Measurements from ENCODE around the gene AMDHD1. TPM values are rescaled to one million over a fixed set of nuclear protein-coding genes. Genes with fewer than 3 reads are reported as not detected.

The AMDHD1 gene
- total RNA-seq (1 to 10 TPM; 1.3 to 2.4 TPM), polyA plus RNA-seq (ENCODE audit: insufficient read length in 6 of 6) (1 to 10 TPM in 3 of 6 donors, under 1 TPM in 3; 0.74 to 1.3 (median 1.0) TPM)
- long read RNA-seq, donor 1, result 0 reads
- long read RNA-seq, donor 2, result 0 reads
- long read RNA-seq, donor 3, result 0 reads
- long read RNA-seq, donor 4, result 0 reads
- long read RNA-seq, donor 5, partial matches to known transcripts, result 0 of 1 reads
- long read RNA-seq, donor 5, other reads (novel, unspliced or antisense), result 0 of 1 reads
- long read RNA-seq, donor 6, result 0 reads
- long read RNA-seq, donor 7, result 0 reads
- long read RNA-seq, donor 8, result 0 reads
- long read RNA-seq, donor 9, result 0 reads
- long read RNA-seq, donor 10, result 0 reads
- long read RNA-seq, donor 11, result 0 reads
- long read RNA-seq, donor 12, result 0 reads

GRCh38 chr12:95943330-95943842, at the start of gene AMDHD1:
AMDHD1 (plus strand) TSS chr12:95943331; CDS start chr12:95943399, 68 bp downstream.
- Histone ChIP-seq H3K4me3 (peak within 1 kb of the TSS; percentile 51 to 84), H3K4me1 (peaks cover 0 to 14% of the 10 kb centered on the region in 2 donors), H3K27me3 (no peaks in the 10 kb centered on the region), H3K27ac (peak within 1 kb of the TSS; percentile 81 to 82), H3K36me3 (no peaks in the 10 kb centered on the region), H3K9me3 (no peaks in the 10 kb centered on the region)
- DNase-seq, result peak; percentile 26 to 92 (median 57)
- intact Hi-C loops (cut with DNase I), result no loop called here
- peak; percentile 80 for ATAC-seq
- no peak for TF ChIP-seq CTCF (IDR thresholded peaks at IDR 0.05)

GRCh38 chr12:95896846-95897245, 46.3 kb upstream of the AMDHD1 start:
- Histone ChIP-seq H3K4me1 (no peaks in the 10 kb centered on the region), H3K27ac (no peak overlapping the region), H3K27me3 (no peaks in the 10 kb centered on the region), H3K9me3 (no peaks in the 10 kb centered on the region), H3K36me3 (no peaks in the 10 kb centered on the region), H3K4me3 (no peak overlapping the region)
- no peak for TF ChIP-seq CTCF (IDR thresholded peaks at IDR 0.05)
- ATAC-seq, result no peak
- no peak for DNase-seq
- intact Hi-C loops (cut with DNase I), result no loop called here

- Histone ChIP-seq H3K4me3 (no peak overlapping the region), H3K4me1 (no peaks in the 10 kb centered on the region), H3K27ac (no peak overlapping the region), H3K9me3 (peaks cover 0 to 2% of the 10 kb centered on the region in 2 donors), H3K36me3 (no peaks in the 10 kb centered on the region), H3K27me3 (no peaks in the 10 kb centered on the region)
- intact Hi-C loops (cut with DNase I), result no loop called here
- no peak for ATAC-seq
- TF ChIP-seq CTCF (IDR thresholded peaks at IDR 0.05), result no peak
- DNase-seq, result no peak
Observed at GRCh38 chr12:95898081-95898480, 45.0 kb upstream of the AMDHD1 start.

- no peak for TF ChIP-seq CTCF (IDR thresholded peaks at IDR 0.05)
- H3K36me3 ChIP-seq, result no peaks in the 10 kb centered on the region
- DNase-seq, result no peak
- H3K4me1 ChIP-seq, result no peaks in the 10 kb centered on the region
- no peak overlapping the region for H3K27ac ChIP-seq
- ATAC-seq, result no peak
- intact Hi-C loops (cut with DNase I), result no loop called here
- H3K9me3 ChIP-seq, result peaks cover 0 to under 1% of the 10 kb centered on the region in 2 donors
- no peaks in the 10 kb centered on the region for H3K27me3 ChIP-seq
- H3K4me3 ChIP-seq, result no peak overlapping the region
Observed at GRCh38 chr12:95908573-95908972, 34.6 kb upstream of the AMDHD1 start.

- no peak for ATAC-seq
- Histone ChIP-seq H3K27ac (no peak overlapping the region), H3K4me1 (no peaks in the 10 kb centered on the region), H3K9me3 (no peaks in the 10 kb centered on the region), H3K27me3 (no peaks in the 10 kb centered on the region), H3K4me3 (no peak overlapping the region), H3K36me3 (no peaks in the 10 kb centered on the region)
- TF ChIP-seq CTCF (IDR thresholded peaks at IDR 0.05), result no peak
- intact Hi-C loops (cut with DNase I), result loop anchor here in 1 of 2 donors (10.0 kb wide), 1 partner anchor 85 kb away; the partner anchor contains the start of gene HAL
- no peak for DNase-seq
Observed at GRCh38 chr12:95909871-95910270, 33.3 kb upstream of the AMDHD1 start.

All from left lung (tissue), 14 donors.